ENCODE data around the gene NPTXR.

Gene NPTXR

DNA sequence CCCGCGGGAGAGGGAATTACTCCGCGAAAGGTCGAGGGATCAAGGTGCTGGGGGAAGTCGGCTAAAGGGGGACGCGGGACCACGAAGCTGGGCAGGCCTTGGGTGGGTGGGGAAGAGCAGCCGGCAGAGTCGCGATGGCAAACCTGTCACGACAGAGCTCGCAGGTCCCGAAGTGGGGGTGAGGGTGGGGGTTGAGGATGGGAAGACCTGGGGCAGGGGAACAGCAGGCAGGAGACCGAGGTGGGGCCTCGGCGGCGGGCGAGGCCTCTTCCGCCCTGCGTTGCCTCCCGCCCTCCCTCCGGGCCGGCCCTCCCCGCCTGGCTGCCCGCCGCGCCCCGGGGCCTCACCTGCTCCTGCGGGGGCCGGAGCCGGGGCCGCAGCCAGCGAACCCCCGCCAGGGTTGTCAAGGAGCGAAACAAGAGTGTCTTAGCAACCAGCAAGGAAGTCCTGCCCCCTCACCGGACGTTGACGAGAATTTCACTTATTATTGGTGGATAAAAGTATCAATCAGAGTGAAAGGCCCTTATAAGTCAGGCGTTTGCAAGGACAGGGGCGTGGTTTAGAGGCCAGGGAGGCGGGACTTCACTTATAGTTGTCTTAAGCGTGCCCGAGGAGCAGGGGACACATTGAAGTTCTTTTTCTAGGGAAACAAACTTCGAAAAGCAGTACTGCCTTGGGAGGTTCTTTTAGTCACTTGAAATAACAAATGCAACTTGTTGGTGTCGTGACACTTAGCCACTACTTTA is 49.9 kb downstream of the NPTXR start, which contains the start of gene DNAL4:
DNAL4 (minus strand) TSS at position 423 of the 746 bp plus-strand sequence. CDS start 11,412 bp downstream, outside the sequence.
- DNase-seq (ENCODE audit: low read depth) = peak; percentile 95

DNA sequence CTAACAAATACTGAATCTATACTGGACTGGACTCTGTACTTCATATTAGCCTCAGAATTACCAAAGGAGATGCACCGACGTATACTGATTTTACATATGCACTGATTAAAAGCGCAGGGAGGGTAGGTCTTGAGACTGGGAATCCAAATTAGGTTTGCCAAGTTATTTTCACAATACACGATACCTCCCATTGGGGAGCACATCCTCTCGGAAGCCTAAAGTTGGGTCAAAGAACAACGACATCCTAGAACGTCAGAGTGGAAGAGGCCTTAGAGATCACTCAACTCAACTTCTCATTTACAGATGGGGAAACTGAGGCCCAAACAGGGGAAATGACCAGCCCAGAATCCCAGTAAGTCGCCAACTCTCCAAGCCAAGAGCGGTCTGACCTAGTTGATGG is 50.5 kb downstream of the NPTXR start:
- DNase-seq (ENCODE audit: low read depth) = no peak

DNA sequence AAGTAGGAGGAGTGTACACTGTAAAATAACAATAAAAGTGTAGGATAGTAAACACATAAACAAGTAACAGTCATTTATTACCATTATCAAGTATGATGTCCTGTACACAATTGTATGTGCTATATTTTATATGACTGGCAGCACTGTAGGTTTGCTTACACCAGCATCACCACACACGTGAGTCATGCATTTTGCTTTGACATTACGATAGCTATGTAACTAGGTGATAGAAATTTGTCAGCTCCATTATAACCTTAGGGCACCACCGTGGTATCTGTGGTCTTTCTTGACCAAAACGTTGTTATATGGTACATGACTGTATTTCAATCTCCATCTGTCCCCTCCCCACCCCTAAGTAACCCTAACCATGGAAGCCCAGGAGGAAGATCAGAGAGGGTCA is 51.0 kb downstream of the NPTXR start:
- DNase-seq (ENCODE audit: low read depth) = no peak

GRCh38 chr22:38789606-38790005 is 54.2 kb downstream of the NPTXR start:
- DNase-seq (ENCODE audit: low read depth) = no peak

- DNase-seq (ENCODE audit: low read depth) = no peak
Observed at GRCh38 chr22:38788846-38789245, 55.0 kb downstream of the NPTXR start.

DNA sequence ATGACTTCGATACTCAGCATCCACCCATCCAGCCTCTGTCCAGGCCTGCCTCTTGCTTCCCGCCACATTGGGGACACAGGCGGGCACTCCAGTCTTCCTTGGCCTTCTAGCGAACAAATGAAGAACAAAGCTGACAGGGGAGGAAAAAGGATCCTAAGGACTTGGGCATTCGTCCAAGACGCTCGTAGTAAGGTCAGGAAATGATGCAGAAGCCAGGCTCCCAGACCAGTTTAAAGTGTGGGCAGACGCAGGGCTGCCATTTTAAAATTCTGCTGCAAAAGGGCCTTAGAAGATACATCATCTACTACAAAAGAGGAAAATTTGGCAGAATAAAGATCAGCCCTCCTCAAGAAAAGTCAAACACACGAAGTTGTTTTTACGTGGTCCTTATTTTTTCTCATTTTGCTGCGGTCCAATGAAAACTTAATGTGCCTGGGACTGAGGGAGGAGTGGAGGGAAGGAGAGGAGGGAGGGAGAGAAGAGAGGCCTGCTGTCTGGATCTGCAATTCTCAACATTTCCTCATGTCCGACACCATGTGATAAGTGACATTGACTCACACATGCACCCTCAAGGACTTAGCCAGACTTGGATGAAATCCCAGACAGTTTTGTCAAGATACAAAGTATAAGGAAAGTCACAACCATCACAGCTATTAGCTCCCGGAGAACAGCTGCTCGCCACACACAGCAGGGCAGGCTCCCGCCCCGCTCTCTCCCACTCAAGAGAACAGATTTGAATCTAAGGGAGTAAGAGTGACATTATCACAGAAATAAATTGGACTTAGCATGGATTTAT is 55.6 kb downstream of the NPTXR start:
- peak; percentile 83 for DNase-seq (ENCODE audit: low read depth)

DNA sequence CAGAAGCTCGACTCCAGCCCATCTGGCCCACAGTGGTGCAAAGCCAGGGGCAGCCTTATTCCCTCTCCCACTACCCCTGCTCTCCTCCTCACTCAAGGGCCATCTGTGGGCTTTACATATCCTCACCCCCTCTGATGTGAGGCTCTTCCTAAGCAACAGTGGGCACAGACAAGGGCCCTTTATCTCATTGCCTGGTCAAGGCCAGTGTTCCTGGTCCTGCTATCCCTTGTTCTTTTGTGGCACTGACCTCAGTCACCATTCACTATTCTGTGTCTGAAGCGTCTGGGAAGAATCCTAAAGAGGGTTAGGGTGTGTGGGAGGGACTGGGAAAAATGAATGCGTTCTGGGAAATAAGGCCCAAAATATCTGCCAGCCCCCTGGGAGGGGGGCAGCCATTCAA is 57.2 kb downstream of the NPTXR start:
- no peak for DNase-seq (ENCODE audit: low read depth)

GRCh38 chr22:38784856-38785255 is 59.0 kb downstream of the NPTXR start:
- DNase-seq (ENCODE audit: low read depth) = no peak

DNA sequence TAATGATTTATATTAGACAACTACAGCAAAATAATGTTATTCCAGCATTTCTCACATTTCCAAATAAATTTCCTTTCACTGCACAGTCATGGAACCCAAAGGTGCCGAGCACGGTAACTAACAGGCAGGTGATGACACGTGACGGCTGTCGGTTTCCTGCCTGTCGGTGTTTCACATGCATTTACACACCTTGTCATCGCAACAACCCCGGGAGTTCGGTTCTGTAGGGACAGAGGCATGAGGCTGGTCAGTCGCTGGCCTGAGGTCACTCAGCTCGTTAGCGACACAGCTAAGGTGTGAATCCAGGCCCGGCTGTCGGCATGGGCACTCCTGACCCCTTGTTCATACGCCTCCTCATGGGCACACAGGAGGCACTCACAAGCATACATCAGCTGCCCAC is 59.8 kb downstream of the NPTXR start:
- DNase-seq (ENCODE audit: low read depth) = no peak

DNA sequence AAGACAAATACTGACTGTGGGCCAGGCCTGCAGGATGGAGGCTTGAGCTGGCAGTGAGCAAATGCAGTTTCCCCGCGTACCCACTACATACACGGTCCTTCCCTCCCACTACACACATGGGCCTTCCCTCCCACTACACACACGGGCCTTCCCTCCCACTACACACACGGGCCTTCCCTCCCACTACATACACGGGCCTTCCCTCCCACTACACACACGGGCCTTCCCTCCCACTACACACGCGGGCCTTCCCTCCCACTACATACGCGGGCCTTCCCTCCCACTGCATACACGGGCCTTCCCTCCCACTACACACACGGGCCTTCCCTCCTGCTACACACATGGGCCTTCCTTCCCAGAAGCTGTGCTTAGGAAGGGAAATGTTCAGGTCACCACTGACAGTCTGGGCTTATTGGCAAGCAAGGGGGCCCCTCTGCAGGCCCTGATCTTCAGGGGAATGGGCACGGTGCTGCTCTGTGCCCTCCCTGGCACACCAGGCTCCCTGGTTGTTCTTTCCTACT is 60.7 kb downstream of the NPTXR start:
- no peak for DNase-seq (ENCODE audit: low read depth)

- no peak for DNase-seq (ENCODE audit: low read depth)
Observed at GRCh38 chr22:38782402-38783094, 61.3 kb downstream of the NPTXR start.

DNA sequence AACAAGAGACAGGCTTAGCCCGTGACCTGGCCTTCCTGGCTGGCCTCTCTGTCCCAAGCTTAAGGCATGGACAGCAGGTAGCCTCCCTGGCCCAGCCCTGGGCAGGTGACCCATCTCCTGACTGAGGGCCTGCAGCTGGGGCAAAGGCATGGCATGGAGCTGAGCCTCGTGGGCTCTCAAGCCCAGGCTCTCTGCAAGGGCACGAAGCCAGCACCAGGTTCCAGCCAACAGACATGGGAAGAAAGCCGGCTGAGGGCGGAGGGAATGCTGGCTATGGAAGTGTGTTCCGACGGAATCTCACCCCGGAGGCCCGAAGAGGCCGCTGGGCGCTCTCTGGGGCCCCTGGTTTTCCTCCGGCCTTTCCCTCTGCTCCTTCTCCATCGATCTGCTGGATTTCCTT is 62.8 kb downstream of the NPTXR start:
- DNase-seq (ENCODE audit: low read depth) = no peak

- DNase-seq (ENCODE audit: low read depth) = no peak
Observed at GRCh38 chr22:38777087-38777671, 66.6 kb downstream of the NPTXR start.

DNA sequence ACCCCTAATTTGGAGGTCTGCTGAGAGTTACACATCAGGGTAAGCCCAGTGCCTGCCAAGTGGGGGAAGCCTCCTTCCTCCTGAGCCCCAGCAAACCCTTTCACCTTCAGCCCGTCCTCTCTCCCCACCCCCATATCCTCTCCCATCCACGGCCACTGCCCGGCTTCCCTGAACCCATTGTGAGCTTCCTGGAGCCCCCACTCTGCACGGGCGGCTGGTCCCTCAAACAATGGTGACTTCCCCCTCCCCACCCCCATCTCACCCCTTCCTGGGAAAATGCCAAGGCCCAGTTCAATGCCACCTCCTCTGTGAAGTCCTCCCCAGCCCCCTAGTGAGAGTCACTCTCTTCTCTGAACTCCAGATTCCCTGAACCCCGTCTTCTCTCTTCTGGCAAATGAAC is 67.7 kb downstream of the NPTXR start:
- DNase-seq (ENCODE audit: low read depth) = no peak

- no peak for DNase-seq (ENCODE audit: low read depth)
Observed at GRCh38 chr22:38775656-38776055, 68.2 kb downstream of the NPTXR start.

DNA sequence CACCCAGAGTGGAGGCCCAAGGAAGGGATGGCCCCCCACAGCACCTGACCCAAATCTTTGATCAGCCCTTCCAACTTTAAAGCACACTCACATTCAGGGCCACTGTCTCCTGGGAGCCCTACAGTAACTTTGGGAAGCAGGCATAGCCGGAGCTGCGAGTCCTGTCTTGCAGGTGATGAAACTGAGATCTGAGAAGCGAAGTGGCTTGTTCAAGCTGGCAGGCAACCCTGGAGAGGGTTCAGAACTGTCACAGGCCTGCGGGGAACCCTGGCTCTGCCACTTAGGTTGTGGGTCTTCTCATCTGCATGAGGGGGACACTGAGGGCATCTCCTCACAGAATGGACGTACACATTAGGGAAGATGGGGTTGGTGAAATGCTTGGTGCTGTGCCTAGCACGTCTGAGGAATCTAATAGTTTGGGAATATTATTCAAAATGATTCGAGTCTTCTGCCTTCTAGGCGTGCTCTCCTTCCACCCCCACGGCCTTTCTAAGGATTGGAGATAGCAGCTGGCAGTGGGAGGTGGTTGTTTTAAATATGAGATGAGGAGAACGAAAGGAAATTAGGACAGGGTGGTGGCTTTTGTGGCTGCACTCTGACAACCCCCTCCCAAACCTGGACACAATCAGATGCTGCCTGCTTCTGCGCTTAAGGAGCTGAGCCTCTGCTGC is 69.2 kb downstream of the NPTXR start:
- DNase-seq (ENCODE audit: low read depth) = no peak

DNA sequence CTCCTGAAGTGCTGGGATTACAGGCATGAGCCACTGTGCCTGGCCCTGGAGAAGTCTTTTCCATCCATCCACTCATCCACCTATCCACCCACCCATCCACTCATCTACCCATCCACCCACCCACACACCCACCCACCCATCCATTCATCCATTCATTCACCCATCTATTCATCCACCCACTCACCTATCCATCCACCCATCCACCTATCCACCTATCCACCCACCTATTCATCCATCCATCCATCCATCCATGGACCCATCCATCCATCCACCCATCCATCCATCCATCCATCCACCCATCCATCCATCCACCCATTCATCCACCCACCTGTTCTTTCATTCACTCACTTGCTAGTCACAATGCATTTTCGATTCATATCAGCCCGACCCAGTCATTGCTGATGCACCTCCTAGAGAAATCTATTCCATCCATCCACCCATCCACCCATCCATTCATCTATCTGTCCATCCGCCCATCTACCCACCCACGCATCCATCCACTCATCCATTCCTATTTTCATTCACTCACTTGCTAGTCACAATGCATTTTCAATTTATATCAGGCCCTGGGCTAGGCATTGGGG is 70.4 kb downstream of the NPTXR start:
- no peak for DNase-seq (ENCODE audit: low read depth)

DNA sequence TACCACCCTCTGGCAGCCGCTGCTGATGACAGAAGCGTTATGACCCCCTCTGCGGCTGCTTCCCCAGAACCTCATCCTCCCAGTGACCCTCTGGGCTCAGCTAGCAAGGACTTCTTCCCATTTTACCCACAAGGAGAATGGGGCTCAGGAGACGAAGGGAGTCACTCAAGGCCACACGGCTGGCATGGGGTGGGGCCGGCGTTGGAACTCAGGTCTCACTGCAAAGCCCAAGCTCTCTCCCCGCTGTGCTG is 71.3 kb downstream of the NPTXR start:
- no peak for DNase-seq (ENCODE audit: low read depth)

DNA sequence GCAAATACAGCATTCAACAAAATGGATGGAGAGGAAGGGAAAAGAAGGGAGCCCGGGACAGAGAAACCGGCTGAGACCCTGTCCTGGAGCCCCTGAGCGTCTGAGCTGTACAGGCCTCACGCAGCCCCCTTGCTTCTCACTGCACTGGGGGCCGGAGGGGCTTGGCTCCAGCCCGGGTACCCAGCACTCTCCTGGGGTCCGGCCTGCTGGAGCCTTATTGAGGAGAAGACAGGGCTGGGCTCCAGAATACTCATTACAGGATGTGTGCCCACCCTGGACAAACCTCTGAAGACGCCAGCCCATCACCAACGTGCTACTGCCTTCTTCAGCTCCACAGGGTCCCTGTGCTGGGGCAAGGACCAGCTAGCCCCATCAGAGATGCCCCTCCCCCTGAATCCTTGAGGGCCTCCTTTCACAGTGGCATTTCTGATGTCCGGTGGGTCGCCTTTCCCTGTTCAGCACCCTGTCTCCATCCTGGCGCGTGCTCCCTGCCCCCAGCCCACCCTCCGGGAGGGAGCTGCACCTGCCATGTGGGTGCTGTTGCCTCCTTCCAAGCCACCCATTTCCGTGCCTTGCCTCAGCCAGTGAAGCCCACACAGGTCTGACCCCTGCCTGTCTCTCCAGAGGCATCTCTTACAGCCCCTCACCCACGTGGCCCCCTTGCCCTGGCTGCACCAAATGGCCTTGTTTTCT is 73.4 kb downstream of the NPTXR start:
- DNase-seq (ENCODE audit: low read depth) = no peak

All from non-pigmented ciliary epithelial cell (primary cell).